A673 (cell line): ENCODE measurements around the gene CANX. TPM values are rescaled to one million over a fixed set of nuclear protein-coding genes. Genes with fewer than 3 reads are reported as not detected.

Source experiments
- BruUV-seq: library from RNA; stranded (reverse); fragments of 400-500 nt; replicated peaks from 2 replicates; lab custom pipeline; 2021; lab: Mats Ljungman, UMichigan
- CTCF ChIA-PET: fragments of 300-600 bp; sonication (Branson Sonifier 250); formaldehyde crosslinking; loops from one replicate; lab custom pipeline; 2022; ENCODE audit warnings: antibody characterized with exemption; lab: Charles Lee
- POLR2A ChIA-PET: fragments of 300-600 bp; sonication (Branson Sonifier 250); formaldehyde crosslinking; loops from one replicate; lab custom pipeline; 2022; ENCODE audit warnings: antibody characterized with exemption; ENCODE audit not compliant: low non-redundant PET; lab: Charles Lee
- DNase-seq: peaks from one replicate; pipeline ENCODE4 v3.0.0-alpha.2; 2015; ENCODE audit warnings: low spot score
- H3K27ac ChIP-seq: fragments of 200-600 bp; sonication (generic); 2 replicates; pipeline ENCODE4 v1.5.1; 2016; ENCODE audit warnings: mixed run types, low read depth, mild to moderate bottlenecking, mixed read lengths, antibody characterized with exemption, low read length; ENCODE audit not compliant: poor library complexity, severe bottlenecking
- H3K27me3 ChIP-seq: fragments of 200-600 bp; sonication (generic); replicated peaks from 2 replicates; pipeline ENCODE4 v1.6.1; 2017; ENCODE audit warnings: mixed run types, low read depth, mild to moderate bottlenecking, mixed read lengths, antibody characterized with exemption, low read length; ENCODE audit not compliant: insufficient read depth, poor library complexity
- H3K36me3 ChIP-seq: fragments of 200-600 bp; sonication (generic); 2 replicates; pipeline ENCODE4 v1.6.1; 2016; ENCODE audit warnings: mixed run types, mild to moderate bottlenecking, mixed read lengths, antibody characterized with exemption, low read length; ENCODE audit not compliant: insufficient read depth, poor library complexity, severe bottlenecking
- H3K4me1 ChIP-seq: fragments of 200-600 bp; sonication (generic); 2 replicates; pipeline ENCODE4 v1.6.1; 2017; ENCODE audit warnings: mixed run types, mild to moderate bottlenecking, mixed read lengths, antibody characterized with exemption, low read length; ENCODE audit not compliant: insufficient read depth, poor library complexity, severe bottlenecking
- H3K4me3 ChIP-seq: fragments of 200-600 bp; sonication (generic); 2 replicates; pipeline ENCODE4 v1.5.1; 2016; ENCODE audit warnings: low read depth, mixed run types, mild to moderate bottlenecking, mixed read lengths, low read length; ENCODE audit not compliant: poor library complexity, severe bottlenecking
- H3K9me3 ChIP-seq: fragments of 200-600 bp; sonication (generic); 2 replicates; pipeline ENCODE4 v1.6.1; 2016; ENCODE audit warnings: mixed run types, low read depth, mild to moderate bottlenecking, mixed read lengths, antibody characterized with exemption, low read length; ENCODE audit not compliant: poor library complexity, severe bottlenecking
- CTCF ChIP-seq: fragments of 300-800, 200-600 bp; sonication (generic); conservative IDR thresholded peaks from 2 replicates; pipeline ENCODE4 v1.5.1; 2017; ENCODE audit warnings: low read depth, mild to moderate bottlenecking, antibody characterized with exemption, low read length, moderate library complexity, mixed read lengths
- EZH2 ChIP-seq: fragments of 200-600 bp; sonication (generic); IDR thresholded peaks from 2 replicates; pipeline ENCODE4 v1.6.1; 2017; ENCODE audit warnings: borderline replicate concordance, low read depth, mild to moderate bottlenecking, mixed read lengths, antibody characterized with exemption, low read length; ENCODE audit not compliant: poor library complexity, severe bottlenecking
- intact Hi-C: fragments of 100-400 bp; cut with micrococcal nuclease; formaldehyde crosslinking; loops from one replicate; pipeline ENCODE4 v1.10.0; 2022; ENCODE audit not compliant: unreplicated experiment
- total RNA-seq: library from RNA; stranded (reverse); gene quantifications from 2 replicates; pipeline ENCODE4 v1.2.3, GENCODE V29; 2021

Gene CANX
- total RNA-seq, 1 experiment from 2014 or later, result 609 TPM

GRCh38 chr5:179716286-179716685, 17.5 kb downstream of the CANX start:
- DNase-seq, result no peak
- Histone ChIP-seq H3K36me3 (peaks cover 92% of the 10 kb centered on the region), H3K9me3 (no peaks in the 10 kb centered on the region), H3K4me3 (no peak overlapping the region), H3K27ac (no peak overlapping the region), H3K4me1 (no peaks in the 10 kb centered on the region), H3K27me3 (no peaks in the 10 kb centered on the region)
- intact Hi-C loops, result no loop called here
- TF ChIP-seq EZH2 (no peak), CTCF (no peak)
- BruUV-seq, result no TSS peak
- ChIA-PET POLR2A (no interaction called here), CTCF (no interaction called here)

- Histone ChIP-seq H3K4me1 (no peaks in the 10 kb centered on the region), H3K36me3 (peaks cover 96% of the 10 kb centered on the region), H3K27ac (no peak overlapping the region), H3K27me3 (no peaks in the 10 kb centered on the region), H3K4me3 (no peak overlapping the region), H3K9me3 (no peaks in the 10 kb centered on the region)
- intact Hi-C loops, result no loop called here
- POLR2A ChIA-PET, result interaction anchor here (0.7 kb wide), 1 partner anchor 163 kb away, joined by 3 read pairs; no protein-coding TSS in a partner anchor
- no peak for TF ChIP-seq EZH2
- TF ChIP-seq CTCF, result no peak
- no peak for DNase-seq
- CTCF ChIA-PET, result no interaction called here
- BruUV-seq, result no TSS peak
Measured at GRCh38 chr5:179720222-179720621, 21.5 kb downstream of the CANX start.

- H3K4me1 ChIP-seq, result no peaks in the 10 kb centered on the region
Measured at GRCh38 chr5:179724163-179724562, 25.4 kb downstream of the CANX start.

More at GRCh38 chr5:179724163-179724562, 25.4 kb downstream of the CANX start:
- Histone ChIP-seq H3K27ac (no peak overlapping the region), H3K9me3 (no peaks in the 10 kb centered on the region), H3K36me3 (peaks cover 98% of the 10 kb centered on the region), H3K4me3 (no peak overlapping the region), H3K27me3 (no peaks in the 10 kb centered on the region)
- ChIA-PET CTCF (no interaction called here), POLR2A (no interaction called here)
- intact Hi-C loops, result no loop called here
- no peak for DNase-seq
- no TSS peak for BruUV-seq
- TF ChIP-seq CTCF (no peak), EZH2 (no peak)
